ENCODE results near the gene MUC5B. TPM values are rescaled to one million over a fixed set of nuclear protein-coding genes. Genes with fewer than 3 reads are reported as not detected.
A peak's percentile ranks its signal among the peaks of the same experiment; 100 is the strongest.

MUC5B gene
- polyA plus RNA-seq, 1 donor from 2014 or later: not detected

- no peak overlapping the region for H3K4me3 Mint-ChIP-seq
- peaks cover 0 to 22% (median 5%) of the 10 kb centered on the region in 3 donors for H3K4me1 Mint-ChIP-seq
- H3K9me3 Mint-ChIP-seq: no peaks in the 10 kb centered on the region
- peaks cover under 1% of the 10 kb centered on the region for H3K36me3 Mint-ChIP-seq
- no peak overlapping the region for H3K27ac Mint-ChIP-seq
- no peaks in the 10 kb centered on the region for H3K27me3 Mint-ChIP-seq
These were observed 77.3 kb downstream of the MUC5B start for GRCh38 chr11:1300121-1300520.

GRCh38 chr11:1300569-1301187 lies 77.8 kb downstream of the MUC5B start:
- Mint-ChIP-seq H3K36me3 (peaks cover 2% of the 10 kb centered on the region), H3K9me3 (no peaks in the 10 kb centered on the region), H3K4me1 (peaks cover 0 to 22% (median 5%) of the 10 kb centered on the region in 3 donors), H3K27ac (no peak overlapping the region), H3K4me3 (no peak overlapping the region), H3K27me3 (no peaks in the 10 kb centered on the region)

- peak overlapping the region in 1 of 4 donors; percentile 14 for H3K4me3 Mint-ChIP-seq
- peaks cover 0 to 24% (median 5%) of the 10 kb centered on the region in 3 donors for H3K4me1 Mint-ChIP-seq
- peak overlapping the region in 1 of 3 donors; percentile 35 for H3K27ac Mint-ChIP-seq
- peaks cover 2% of the 10 kb centered on the region for H3K36me3 Mint-ChIP-seq
- no peaks in the 10 kb centered on the region for H3K9me3 Mint-ChIP-seq
- no peaks in the 10 kb centered on the region for H3K27me3 Mint-ChIP-seq
These were observed 78.5 kb downstream of the MUC5B start for GRCh38 chr11:1301220-1302000.

DNA sequence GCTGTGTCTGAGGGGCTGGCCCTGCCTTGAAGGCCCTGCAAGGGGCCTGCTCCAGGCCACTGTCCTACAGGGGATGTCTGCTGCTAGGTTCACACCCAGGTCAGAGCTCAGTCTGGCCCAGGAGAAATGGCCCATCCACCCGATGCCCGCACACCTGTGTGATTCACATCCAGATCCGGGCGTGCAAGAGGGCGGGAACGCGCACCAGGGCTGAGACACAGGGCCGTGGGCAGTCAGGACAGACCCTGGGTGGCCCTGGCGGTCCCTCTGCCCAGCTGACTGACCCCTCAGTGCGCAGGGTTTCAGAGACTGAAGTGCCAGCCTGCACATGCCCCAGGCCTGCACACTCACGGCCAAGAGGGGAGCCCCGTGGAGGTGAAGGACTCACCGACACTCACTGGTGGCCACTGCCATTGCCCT lies 79.2 kb downstream of the MUC5B start:
- peak overlapping the region in 2 of 4 donors; percentile 14 to 60 for H3K4me3 Mint-ChIP-seq
- H3K27me3 Mint-ChIP-seq: no peaks in the 10 kb centered on the region
- H3K27ac Mint-ChIP-seq: peak overlapping the region in 1 of 3 donors; percentile 35
- no peaks in the 10 kb centered on the region for H3K9me3 Mint-ChIP-seq
- peaks cover 2% of the 10 kb centered on the region for H3K36me3 Mint-ChIP-seq
- H3K4me1 Mint-ChIP-seq: peaks cover 3 to 28% (median 10%) of the 10 kb centered on the region in 3 donors

DNA sequence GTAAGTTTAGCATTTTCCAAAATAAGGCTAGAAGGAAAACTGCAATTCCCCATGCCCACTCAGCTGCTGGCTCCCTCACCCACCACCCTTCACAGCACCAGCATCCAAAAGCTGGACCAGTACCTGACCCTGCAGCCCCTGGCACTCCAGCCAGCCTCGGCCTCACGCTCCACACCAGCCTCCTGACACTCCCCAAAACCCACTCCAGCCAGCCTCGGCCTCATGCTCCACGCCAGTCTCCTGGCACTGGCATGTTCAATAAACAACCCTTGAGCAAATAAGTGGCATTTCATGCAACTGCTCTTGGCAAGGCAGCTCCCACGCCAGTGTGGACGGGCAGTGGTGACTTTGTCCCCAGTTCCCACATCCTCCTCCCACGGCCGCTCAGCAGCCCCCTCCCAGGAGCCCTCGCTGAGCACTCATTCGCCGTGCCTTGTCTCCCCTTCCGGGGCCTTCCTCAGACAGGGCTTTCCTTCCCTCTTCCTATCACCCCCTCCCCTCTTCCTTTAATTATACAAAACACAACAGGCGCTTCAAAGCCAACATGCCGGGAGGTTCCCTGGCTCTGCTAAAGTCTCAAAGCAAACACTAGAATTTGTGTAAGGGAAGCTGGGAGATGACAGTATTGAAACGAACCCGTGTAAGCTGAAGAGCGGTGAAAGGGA lies 79.7 kb downstream of the MUC5B start:
- peak overlapping the region in 1 of 4 donors; percentile 60 for H3K4me3 Mint-ChIP-seq
- H3K27me3 Mint-ChIP-seq: no peaks in the 10 kb centered on the region
- H3K4me1 Mint-ChIP-seq: peaks cover 7 to 32% (median 14%) of the 10 kb centered on the region in 3 donors

DNA sequence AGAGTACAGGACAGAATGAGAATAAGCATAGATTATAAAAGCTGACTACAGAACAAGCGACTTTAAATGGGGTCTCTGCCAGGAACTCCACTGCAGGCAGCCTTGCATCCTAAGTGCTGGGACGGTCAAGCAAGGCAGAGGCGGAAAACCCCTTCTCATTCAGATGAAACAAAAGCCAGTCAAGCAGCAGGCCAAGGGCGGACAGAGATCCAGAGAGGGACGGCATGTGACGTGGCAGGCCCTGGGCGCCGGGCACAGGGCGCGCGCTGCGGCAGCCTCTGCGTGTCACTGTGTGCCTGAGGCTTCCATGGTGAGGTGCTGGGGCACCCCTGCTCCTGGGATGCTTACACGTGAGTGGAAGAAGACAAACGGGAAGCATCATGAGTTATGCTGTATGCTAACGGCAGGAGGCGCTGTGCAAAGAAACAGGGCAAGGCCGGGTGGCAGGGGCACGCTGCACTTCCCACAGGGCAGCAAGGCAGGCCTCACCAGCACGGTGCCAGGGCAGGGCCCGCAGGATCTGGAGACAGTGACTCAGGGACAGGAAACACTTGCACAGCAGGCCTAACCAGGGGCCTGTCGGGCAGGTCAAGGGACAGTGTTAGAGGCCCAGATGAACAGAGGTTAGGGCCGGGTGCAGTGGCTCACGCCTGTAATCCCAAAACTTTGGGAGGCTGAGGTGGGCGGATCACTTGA lies 80.4 kb downstream of the MUC5B start:
- no peaks in the 10 kb centered on the region for H3K9me3 Mint-ChIP-seq
- no peak overlapping the region for H3K4me3 Mint-ChIP-seq
- H3K27me3 Mint-ChIP-seq: no peaks in the 10 kb centered on the region
- H3K4me1 Mint-ChIP-seq: peaks cover 7 to 36% (median 21%) of the 10 kb centered on the region in 3 donors
- peak overlapping the region in 2 of 3 donors; percentile 57 to 64 for H3K27ac Mint-ChIP-seq
- H3K36me3 Mint-ChIP-seq: peaks cover 2% of the 10 kb centered on the region

More for the DNA sequence above, 79.7 kb downstream of the MUC5B start:
- Mint-ChIP-seq H3K9me3 (no peaks in the 10 kb centered on the region), H3K36me3 (peaks cover 2% of the 10 kb centered on the region), H3K27ac (peak overlapping the region in 1 of 3 donors; percentile 57)

DNA sequence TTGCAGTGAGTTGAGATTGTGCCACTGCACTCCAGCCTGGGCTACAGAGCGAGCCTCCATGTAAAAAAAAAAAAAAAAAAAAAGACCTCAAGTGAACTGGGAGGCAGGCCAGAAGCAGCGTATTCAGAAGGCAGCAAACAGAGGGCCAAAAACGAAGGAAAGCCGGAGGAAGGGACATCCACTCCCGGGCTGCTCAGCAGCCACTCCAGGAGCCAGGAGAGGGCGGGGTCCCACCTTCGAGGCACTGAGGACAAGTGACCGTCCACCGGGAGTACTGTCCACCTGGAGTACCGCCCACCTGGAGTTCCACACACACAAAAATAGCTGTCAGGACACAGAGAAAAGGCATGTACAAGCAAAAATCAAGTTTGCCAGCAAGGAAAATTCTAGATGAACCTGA lies 81.1 kb downstream of the MUC5B start:
- Mint-ChIP-seq H3K9me3 (no peaks in the 10 kb centered on the region), H3K27me3 (no peaks in the 10 kb centered on the region), H3K36me3 (peaks cover 2% of the 10 kb centered on the region), H3K4me3 (no peak overlapping the region), H3K27ac (peak overlapping the region in 2 of 3 donors; percentile 11 to 64), H3K4me1 (peaks cover 7 to 39% (median 22%) of the 10 kb centered on the region in 3 donors)

DNA sequence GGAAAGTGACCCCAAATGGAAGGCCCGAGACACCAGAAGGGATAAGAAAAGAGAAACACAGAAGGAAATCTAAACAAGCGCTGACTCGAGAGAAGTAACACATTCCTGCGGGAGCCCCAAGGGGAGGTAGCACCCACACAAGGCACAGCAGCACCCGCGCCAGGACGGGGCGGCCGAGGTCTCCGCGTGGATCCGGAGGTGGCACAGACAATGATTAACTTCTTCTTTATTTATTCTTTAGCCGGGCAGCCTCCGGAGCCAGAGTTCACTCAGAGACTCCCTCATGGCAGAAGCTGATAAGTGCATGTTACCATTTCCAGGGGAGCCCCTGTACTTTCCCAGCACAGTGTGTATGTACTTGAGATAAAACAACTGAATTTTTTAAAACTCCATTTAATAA lies 81.5 kb downstream of the MUC5B start:
- no peaks in the 10 kb centered on the region for H3K27me3 Mint-ChIP-seq
- no peaks in the 10 kb centered on the region for H3K9me3 Mint-ChIP-seq
- peaks cover 7 to 38% (median 22%) of the 10 kb centered on the region in 3 donors for H3K4me1 Mint-ChIP-seq
- no peak overlapping the region for H3K4me3 Mint-ChIP-seq
- H3K36me3 Mint-ChIP-seq: peaks cover 2% of the 10 kb centered on the region
- H3K27ac Mint-ChIP-seq: peak overlapping the region in 2 of 3 donors; percentile 11 to 64

DNA sequence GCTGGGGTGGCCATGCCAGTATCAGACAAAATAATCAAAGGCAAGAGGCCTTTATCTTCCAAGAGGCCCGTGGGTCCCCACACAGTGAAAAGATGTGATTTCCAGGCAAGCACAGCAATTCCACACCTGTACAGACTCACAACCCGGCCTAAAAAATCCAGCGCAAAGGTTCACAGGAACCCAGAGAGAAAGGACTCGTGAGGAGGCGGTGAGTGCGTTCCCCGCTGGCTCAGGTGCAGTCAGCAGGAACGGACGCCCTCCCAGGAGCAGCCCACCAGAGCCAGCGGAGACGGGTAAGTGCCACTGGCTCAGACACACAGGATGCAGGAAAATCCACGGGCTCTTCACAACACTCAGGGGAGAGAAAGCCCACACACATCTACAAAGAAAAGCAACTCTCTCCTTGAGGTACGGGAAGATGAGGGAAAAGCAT lies 82.2 kb downstream of the MUC5B start:
- Mint-ChIP-seq H3K4me3 (peak overlapping the region in 1 of 4 donors; percentile 50), H3K36me3 (peaks cover 2% of the 10 kb centered on the region), H3K27me3 (no peaks in the 10 kb centered on the region), H3K9me3 (no peaks in the 10 kb centered on the region), H3K27ac (peak overlapping the region in 1 of 3 donors; percentile 53), H3K4me1 (peaks cover 7 to 36% (median 22%) of the 10 kb centered on the region in 3 donors)

- H3K27me3 Mint-ChIP-seq: no peaks in the 10 kb centered on the region
- no peaks in the 10 kb centered on the region for H3K9me3 Mint-ChIP-seq
- H3K27ac Mint-ChIP-seq: peak overlapping the region in 1 of 3 donors; percentile 53
- peak overlapping the region in 1 of 4 donors; percentile 85 for H3K4me3 Mint-ChIP-seq
- H3K36me3 Mint-ChIP-seq: peaks cover 2% of the 10 kb centered on the region
- H3K4me1 Mint-ChIP-seq: peaks cover 10 to 36% (median 26%) of the 10 kb centered on the region in 3 donors
These were observed 82.7 kb downstream of the MUC5B start for GRCh38 chr11:1305501-1306056.

- Mint-ChIP-seq H3K4me1 (peaks cover 18 to 45% (median 35%) of the 10 kb centered on the region in 3 donors), H3K4me3 (peak overlapping the region; percentile 48 to 85 (median 74)), H3K27me3 (no peaks in the 10 kb centered on the region), H3K9me3 (no peaks in the 10 kb centered on the region), H3K27ac (peak overlapping the region; percentile 31 to 92 (median 39)), H3K36me3 (peaks cover 2% of the 10 kb centered on the region)
These were observed 83.6 kb downstream of the MUC5B start for GRCh38 chr11:1306186-1307162.

- H3K4me1 Mint-ChIP-seq: peaks cover 21 to 46% (median 36%) of the 10 kb centered on the region in 3 donors
- peak overlapping the region; percentile 48 to 87 (median 80) for H3K4me3 Mint-ChIP-seq
- peak overlapping the region; percentile 39 to 92 (median 47) for H3K27ac Mint-ChIP-seq
- no peaks in the 10 kb centered on the region for H3K27me3 Mint-ChIP-seq
- peaks cover 2% of the 10 kb centered on the region for H3K36me3 Mint-ChIP-seq
- H3K9me3 Mint-ChIP-seq: peaks cover 0 to 4% (median 0%) of the 10 kb centered on the region in 3 donors
These were observed 84.5 kb downstream of the MUC5B start for GRCh38 chr11:1307163-1307870.
